Neural progenitor cell (in vitro differentiated cells): Measurements from ENCODE around the gene VAT1.

Source experiments
- EZH2 ChIP-seq: fragments of 200-600 bp; sonication (generic); IDR thresholded peaks from 2 replicates; pipeline ENCODE4 v1.6.1; 2017; ENCODE audit warnings: antibody characterized with exemption, mild to moderate bottlenecking, moderate library complexity
- EZH2phosphoT487 ChIP-seq: fragments of 200-600 bp; sonication (generic); IDR thresholded peaks from 2 replicates; pipeline ENCODE4 v1.6.1; 2017; ENCODE audit warnings: antibody characterized with exemption
- TF ChIP-seq, protein P1 (sequence below): fragments of 200-600 bp; sonication (generic); IDR thresholded peaks from 2 replicates; pipeline ENCODE4 v1.5.1; 2017; ENCODE audit warnings: antibody characterized with exemption, mild to moderate bottlenecking

DNA sequence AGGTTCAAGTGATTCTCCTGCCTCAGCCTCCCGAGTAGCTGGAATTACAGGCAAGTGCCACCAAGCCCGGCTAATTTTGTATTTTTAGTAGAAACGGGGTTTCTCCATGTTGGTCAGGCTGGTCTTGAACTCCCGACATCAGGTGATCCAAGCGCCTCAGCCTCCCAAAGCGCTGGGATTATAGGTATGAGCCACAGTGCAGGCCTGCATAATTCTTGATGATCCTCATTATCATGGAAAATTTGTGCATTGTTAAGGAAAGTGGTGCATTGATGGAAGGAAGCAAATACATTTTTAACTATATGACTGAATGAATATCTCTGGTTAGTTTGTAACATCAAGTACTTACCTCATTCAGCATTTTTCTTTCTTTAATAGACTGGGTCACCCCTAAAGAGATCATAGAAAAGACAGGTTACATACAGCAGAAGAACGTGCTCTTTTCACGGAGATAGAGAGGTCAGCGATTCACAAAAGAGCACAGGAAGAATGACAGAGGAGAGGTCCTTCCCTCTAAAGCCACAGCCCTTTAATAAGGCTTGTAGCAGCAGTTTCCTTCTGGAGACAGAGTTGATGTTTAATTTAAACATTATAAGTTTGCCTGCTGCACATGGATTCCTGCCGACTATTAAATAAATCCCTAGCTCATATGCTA, 40.9 kb upstream of the VAT1 start:
- TF ChIP-seq, protein P1, sequence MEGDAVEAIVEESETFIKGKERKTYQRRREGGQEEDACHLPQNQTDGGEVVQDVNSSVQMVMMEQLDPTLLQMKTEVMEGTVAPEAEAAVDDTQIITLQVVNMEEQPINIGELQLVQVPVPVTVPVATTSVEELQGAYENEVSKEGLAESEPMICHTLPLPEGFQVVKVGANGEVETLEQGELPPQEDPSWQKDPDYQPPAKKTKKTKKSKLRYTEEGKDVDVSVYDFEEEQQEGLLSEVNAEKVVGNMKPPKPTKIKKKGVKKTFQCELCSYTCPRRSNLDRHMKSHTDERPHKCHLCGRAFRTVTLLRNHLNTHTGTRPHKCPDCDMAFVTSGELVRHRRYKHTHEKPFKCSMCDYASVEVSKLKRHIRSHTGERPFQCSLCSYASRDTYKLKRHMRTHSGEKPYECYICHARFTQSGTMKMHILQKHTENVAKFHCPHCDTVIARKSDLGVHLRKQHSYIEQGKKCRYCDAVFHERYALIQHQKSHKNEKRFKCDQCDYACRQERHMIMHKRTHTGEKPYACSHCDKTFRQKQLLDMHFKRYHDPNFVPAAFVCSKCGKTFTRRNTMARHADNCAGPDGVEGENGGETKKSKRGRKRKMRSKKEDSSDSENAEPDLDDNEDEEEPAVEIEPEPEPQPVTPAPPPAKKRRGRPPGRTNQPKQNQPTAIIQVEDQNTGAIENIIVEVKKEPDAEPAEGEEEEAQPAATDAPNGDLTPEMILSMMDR, result no peak
- TF ChIP-seq EZH2phosphoT487, result no peak
- no peak for TF ChIP-seq EZH2
